Uterus (tissue), 4 donors: Measurements from ENCODE around the gene TNFRSF25. TPM values are rescaled to one million over a fixed set of nuclear protein-coding genes. Genes with fewer than 3 reads are reported as not detected.

Experiments used
- DNase-seq, 2 donors: peaks; one replicate each; pipeline ENCODE4 v3.0.0-alpha.2; 2019 to 2020
- H3K27ac ChIP-seq, 2 donors: fragments of 200-600 bp; sonication (generic); 1 replicate in 1 of 2; 2 replicates in 1 of 2; pipeline ENCODE4 v1.5.1; 2016 to 2018
- H3K27me3 ChIP-seq, 2 donors: fragments of 200-600 bp; sonication (generic); one replicate each; pipeline ENCODE4 v1.5.1; 2018 to 2019; ENCODE audit warnings: control low read depth in 1 of 2
- H3K36me3 ChIP-seq, 2 donors: fragments of 200-600 bp; sonication (generic); one replicate each; pipeline ENCODE4 v1.5.1; 2019; ENCODE audit warnings: control low read depth in 1 of 2
- H3K4me1 ChIP-seq, 2 donors: fragments of 200-600 bp; sonication (generic); one replicate each; pipeline ENCODE4 v1.5.1; 2018 to 2019; ENCODE audit warnings: control low read depth in 1 of 2
- H3K4me3 ChIP-seq, 2 donors: fragments of 200-600 bp; sonication (generic); 1 replicate in 1 of 2; 2 replicates in 1 of 2; pipeline ENCODE4 v1.5.1; 2018 to 2019; ENCODE audit warnings: mild to moderate bottlenecking in 1 of 2
- H3K9me3 ChIP-seq, 2 donors: fragments of 200-600 bp; sonication (generic); one replicate each; pipeline ENCODE4 v1.5.1; 2019; ENCODE audit warnings: control low read depth in 1 of 2
- CTCF ChIP-seq, 4 experiments: fragments of 200-600 bp in 2 of 4; fragments of 450-650 bp in 2 of 4; sonication (generic) in 2 of 4; IDR thresholded peaks; one replicate each; pipeline ENCODE4 v1.5.1; 2016 to 2019; ENCODE audit warnings: antibody characterized with exemption in 4 of 4, mild to moderate bottlenecking in 2 of 4, moderate library complexity in 1 of 4
- POLR2A ChIP-seq, 2 donors: fragments of 450-650 bp; IDR thresholded peaks; one replicate each; pipeline ENCODE4 v1.6.1; 2016; ENCODE audit warnings: antibody characterized with exemption in 2 of 2, mild to moderate bottlenecking in 1 of 2, moderate library complexity in 1 of 2
- intact Hi-C: fragments of 100-400 bp; cut with DNase I; formaldehyde crosslinking; loops from one replicate; pipeline ENCODE4 v1.15.1; 2023; ENCODE audit warnings: low total_unique reads
- total RNA-seq, 4 donors: library from RNA; depleted of rRNA in 3 of 4; stranded (reverse); fragments of >200 nt in 3 of 4; gene quantifications; one replicate each; pipeline versions ENCODE4 v1.1.0 to v1.2.4, GENCODE V29; 2014 to 2023
- donor health status: DM: yes; HTN: yes; CAD: no.

TNFRSF25 gene
- total RNA-seq, 4 donors from 2014 or later, result 1.0 to 11.1 (median 4.8) TPM

- H3K27ac ChIP-seq, result peak within 1 kb of the TSS; percentile 19 to 63
- DNase-seq, result no peak
- H3K4me3 ChIP-seq, result peak within 1 kb of the TSS; percentile 46 to 53
- TF ChIP-seq POLR2A (IDR thresholded peaks at IDR 0.05), result no peak
- no peak for TF ChIP-seq CTCF (IDR thresholded peaks at IDR 0.05)
- peaks cover 0 to 5% of the 10 kb centered on the region in 2 donors for H3K4me1 ChIP-seq
- no peaks in the 10 kb centered on the region for H3K36me3 ChIP-seq
- no peaks in the 10 kb centered on the region for H3K9me3 ChIP-seq
- intact Hi-C loops, result loop anchor here (10.0 kb wide), 1 partner anchor 153 kb away; no protein-coding TSS in a partner anchor
- H3K27me3 ChIP-seq, result no peaks in the 10 kb centered on the region
Measured at GRCh38 chr1:6491480-6491962, 25.5 kb upstream of the TNFRSF25 start, which contains the start of gene PLEKHG5. PLEKHG5 (minus strand) TSS chr1:6491667; CDS start chr1:6477571, 14,096 bp downstream.

- H3K27me3 ChIP-seq, result no peaks in the 10 kb centered on the region
- H3K27ac ChIP-seq, result peak overlapping the region; percentile 19 to 63
- intact Hi-C loops, result loop anchor here (10.0 kb wide), 1 partner anchor 154 kb away; no protein-coding TSS in a partner anchor
- peaks cover 0 to 5% of the 10 kb centered on the region in 2 donors for H3K4me1 ChIP-seq
- H3K36me3 ChIP-seq, result no peaks in the 10 kb centered on the region
- no peak for DNase-seq
- no peaks in the 10 kb centered on the region for H3K9me3 ChIP-seq
- TF ChIP-seq CTCF (IDR thresholded peaks at IDR 0.05) (no peak), POLR2A (IDR thresholded peaks at IDR 0.05) (no peak)
- H3K4me3 ChIP-seq, result peak overlapping the region; percentile 46 to 53
Measured at GRCh38 chr1:6491081-6491449, 25.1 kb upstream of the TNFRSF25 start.

- no peak for TF ChIP-seq CTCF (IDR thresholded peaks at IDR 0.05)
- TF ChIP-seq POLR2A (IDR thresholded peaks at IDR 0.05), result no peak
- no peaks in the 10 kb centered on the region for H3K9me3 ChIP-seq
- intact Hi-C loops, result loop anchor here (10.0 kb wide), 1 partner anchor 154 kb away; no protein-coding TSS in a partner anchor
- peak overlapping the region; percentile 46 to 53 for H3K4me3 ChIP-seq
- H3K4me1 ChIP-seq, result peaks cover 0 to 6% of the 10 kb centered on the region in 2 donors
- H3K27ac ChIP-seq, result peak overlapping the region; percentile 19 to 63
- no peaks in the 10 kb centered on the region for H3K36me3 ChIP-seq
- peak; percentile 30 to 40 for DNase-seq
- H3K27me3 ChIP-seq, result no peaks in the 10 kb centered on the region
Measured at GRCh38 chr1:6490181-6491080, 24.5 kb upstream of the TNFRSF25 start.

GRCh38 chr1:6489799-6490180 lies 23.8 kb upstream of the TNFRSF25 start:
- Histone ChIP-seq H3K9me3 (no peaks in the 10 kb centered on the region), H3K4me1 (peaks cover 0 to 10% of the 10 kb centered on the region in 2 donors), H3K36me3 (no peaks in the 10 kb centered on the region), H3K27ac (peak overlapping the region in 1 of 2 donors; percentile 63), H3K4me3 (peak overlapping the region; percentile 46 to 53), H3K27me3 (no peaks in the 10 kb centered on the region)
- TF ChIP-seq CTCF (IDR thresholded peaks at IDR 0.05), result peak; percentile 77 to 86 (median 81)
- TF ChIP-seq POLR2A (IDR thresholded peaks at IDR 0.05), result peak in 1 of 2 donors; percentile 15
- DNase-seq, result peak; percentile 42 to 58
- intact Hi-C loops, result loop anchor here (10.0 kb wide), 1 partner anchor 155 kb away; no protein-coding TSS in a partner anchor

- DNase-seq, result no peak
- Histone ChIP-seq H3K27ac (no peak overlapping the region), H3K4me3 (no peak overlapping the region), H3K27me3 (no peaks in the 10 kb centered on the region), H3K9me3 (no peaks in the 10 kb centered on the region), H3K36me3 (no peaks in the 10 kb centered on the region), H3K4me1 (peaks cover 0 to 10% of the 10 kb centered on the region in 2 donors)
- intact Hi-C loops, result no loop called here
- TF ChIP-seq POLR2A (IDR thresholded peaks at IDR 0.05), result no peak
- no peak for TF ChIP-seq CTCF (IDR thresholded peaks at IDR 0.05)
Measured at GRCh38 chr1:6489383-6489765, 23.4 kb upstream of the TNFRSF25 start.
